ENCODE data around the gene STIM2.

GRCh38 chr4:26912069-26912468 is 51.4 kb downstream of the STIM2 start:
- no peak for TF ChIP-seq CTCF (IDR thresholded peaks at IDR 0.05)
- no peak for TF ChIP-seq POLR2AphosphoS5 (IDR thresholded peaks at IDR 0.05; ENCODE audit: low read depth, low read length)
- no peak for TF ChIP-seq SIN3A (IDR thresholded peaks at IDR 0.05; ENCODE audit: borderline replicate concordance, insufficient read depth, low read depth, low read length)
- no peak for TF ChIP-seq REST (IDR thresholded peaks at IDR 0.05; ENCODE audit: insufficient read depth in 1 of 2, low read depth in 2 of 2, low read length in 1 of 2)

Data from Panc1 (cell line).